Daoy (cell line): ENCODE measurements around the gene PIWIL4. TPM values are rescaled to one million over a fixed set of nuclear protein-coding genes. Genes with fewer than 3 reads are reported as not detected.
"Not testable (repeated sequence)": the region's sequence is repeated elsewhere in the genome, so short reads cannot be mapped to it uniquely, and the experiment has no call there.

Source experiments
- DNase-seq: peaks from one replicate; pipeline ENCODE4 v3.0.0-alpha.2; 2015; ENCODE audit warnings: low read depth
- total RNA-seq: library from RNA; depleted of rRNA; stranded (reverse); fragments of >200 nt; shearing (Covaris generic); gene quantifications from 2 replicates; pipeline ENCODE4 v1.2.3, GENCODE V29; 2014

PIWIL4 gene
- total RNA-seq, 1 experiment from 2014 or later: 0.74 TPM

DNA sequence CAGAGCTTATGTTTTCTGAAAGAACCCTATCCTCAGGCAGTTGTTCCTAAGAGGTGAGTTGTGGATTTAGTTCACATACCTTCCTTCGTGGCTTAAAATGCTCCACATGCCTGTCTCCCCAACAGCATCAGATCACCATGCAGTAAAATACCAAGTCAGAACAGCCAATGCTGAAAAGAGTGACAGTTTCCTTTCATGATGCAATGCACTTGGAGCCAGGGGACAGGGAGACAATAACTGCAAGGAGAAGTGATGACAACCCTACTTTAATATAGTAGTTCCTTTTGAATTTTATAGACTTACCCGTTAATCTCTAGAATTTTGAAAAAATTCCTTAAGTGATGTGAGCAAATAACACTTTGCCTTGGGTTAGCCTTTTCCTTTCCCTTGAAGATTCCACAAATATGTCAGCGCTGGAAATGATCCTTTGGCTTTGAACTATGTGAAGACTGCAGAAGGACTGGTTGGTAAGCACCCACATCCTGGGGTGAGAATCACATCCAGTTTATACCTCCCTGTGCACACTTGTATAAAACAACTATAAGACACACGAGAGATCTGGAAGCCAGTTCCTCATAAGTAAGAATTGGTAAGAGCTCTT lies 71.2 kb downstream of the PIWIL4 start:
- DNase-seq: no peak

DNA sequence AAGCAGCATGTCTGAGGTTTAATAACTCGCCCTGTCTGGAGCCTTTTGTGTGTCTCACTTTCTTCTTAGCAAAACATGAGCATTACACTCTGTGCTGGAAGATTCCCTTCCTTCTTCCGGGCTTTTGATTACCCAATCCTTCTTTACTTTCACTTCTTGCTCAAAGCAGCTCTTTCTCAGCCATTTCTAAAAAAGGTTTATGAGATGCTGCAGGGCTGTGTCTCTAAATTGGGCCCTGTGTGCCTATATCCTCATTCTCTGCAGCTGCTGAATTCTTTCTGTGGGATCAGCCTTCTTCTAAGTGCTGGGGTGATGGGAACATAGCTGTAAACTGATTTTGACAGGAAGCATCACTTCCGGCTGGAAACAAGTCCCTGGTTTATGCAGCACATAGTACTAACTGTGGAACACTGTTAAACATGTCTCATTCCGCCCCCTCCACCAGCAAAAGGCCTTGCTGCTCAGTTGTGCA lies 71.8 kb downstream of the PIWIL4 start:
- no peak for DNase-seq

DNA sequence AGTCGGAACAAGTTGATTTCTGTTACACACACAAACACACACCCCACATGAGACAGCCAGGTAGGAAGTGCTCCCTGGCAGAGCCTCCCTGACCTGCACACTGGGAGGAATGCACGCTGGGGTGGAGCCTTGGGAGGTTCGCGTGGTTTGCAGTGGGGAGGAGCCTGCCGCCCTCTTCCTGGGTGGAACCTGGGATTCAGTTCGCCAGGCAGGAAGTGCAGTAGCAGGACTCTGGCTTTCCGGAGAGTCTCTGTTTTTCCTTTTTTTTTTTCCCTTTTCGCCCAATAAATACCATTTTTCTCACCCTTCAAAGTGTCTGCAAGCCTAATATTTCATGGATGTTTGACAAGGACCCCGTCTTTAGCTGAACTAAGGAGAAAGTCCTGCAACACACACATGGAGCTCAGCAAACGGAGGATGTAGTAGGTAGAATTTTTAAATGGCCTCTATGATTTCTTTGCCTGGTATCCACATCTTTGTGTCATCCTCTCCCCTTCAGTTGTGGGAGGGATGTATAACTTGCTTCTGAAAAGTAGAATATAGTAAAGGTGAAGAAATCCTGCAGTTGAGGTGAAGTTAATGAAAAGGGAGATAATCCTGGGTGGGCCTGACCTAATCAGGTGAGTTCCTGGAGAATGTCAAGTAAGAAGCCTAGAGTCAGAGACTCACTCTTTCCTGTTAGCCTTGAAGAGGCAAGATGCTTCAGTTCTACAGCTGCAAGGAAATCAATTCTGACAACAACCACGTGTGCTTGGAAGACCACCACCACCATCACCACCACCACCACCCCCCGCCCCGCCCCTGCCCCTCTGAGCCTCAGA lies 72.9 kb downstream of the PIWIL4 start:
- DNase-seq: no peak

DNA sequence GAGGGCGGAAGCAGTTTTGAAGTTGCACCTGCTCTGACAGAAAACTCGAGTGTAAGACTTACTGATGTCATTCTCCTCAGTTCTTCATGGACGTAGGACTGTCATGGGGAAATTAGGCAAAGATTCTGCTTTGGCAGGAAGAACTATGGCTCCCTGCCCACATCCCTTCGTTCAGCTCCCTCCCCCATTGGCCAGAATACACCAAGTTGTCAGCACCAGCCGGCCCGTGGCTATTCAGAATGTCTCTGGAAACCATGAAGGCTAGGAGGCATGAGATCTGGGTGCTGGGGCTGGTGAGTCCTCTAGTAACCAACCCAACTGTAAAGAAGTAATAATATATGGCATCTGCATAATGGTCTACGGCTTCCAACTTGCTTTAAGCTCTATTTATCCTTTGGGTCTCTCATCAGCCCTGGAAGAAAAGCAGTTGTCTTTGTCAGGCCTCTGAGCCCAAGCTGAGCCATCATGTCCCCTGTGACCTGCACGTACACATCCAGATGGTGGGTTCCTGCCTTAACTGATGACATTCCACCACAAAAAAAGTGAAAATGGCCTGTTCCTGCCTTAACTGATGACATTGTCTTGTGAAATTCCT lies 74.1 kb downstream of the PIWIL4 start:
- no peak for DNase-seq

DNA sequence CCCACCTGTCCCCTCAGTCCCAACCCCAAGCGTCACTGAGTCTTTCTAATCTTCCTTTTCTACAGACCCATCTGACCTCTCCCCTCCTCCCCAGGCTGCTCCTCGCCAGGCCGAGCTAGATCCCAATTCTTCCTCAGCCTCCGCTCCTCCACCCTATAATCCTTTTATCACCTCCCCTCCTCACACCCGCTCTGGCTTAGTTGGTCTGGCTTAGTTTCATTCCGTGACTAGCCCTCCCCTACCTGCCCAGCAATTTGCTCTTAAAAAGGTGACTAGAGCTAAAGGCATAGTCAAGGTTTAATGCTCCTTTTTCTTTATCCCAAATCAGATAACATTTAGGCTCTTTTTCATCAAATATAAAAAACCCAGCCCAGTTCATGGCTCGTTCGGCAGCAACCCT lies 76.0 kb downstream of the PIWIL4 start:
- DNase-seq: not testable (repeated sequence)

DNA sequence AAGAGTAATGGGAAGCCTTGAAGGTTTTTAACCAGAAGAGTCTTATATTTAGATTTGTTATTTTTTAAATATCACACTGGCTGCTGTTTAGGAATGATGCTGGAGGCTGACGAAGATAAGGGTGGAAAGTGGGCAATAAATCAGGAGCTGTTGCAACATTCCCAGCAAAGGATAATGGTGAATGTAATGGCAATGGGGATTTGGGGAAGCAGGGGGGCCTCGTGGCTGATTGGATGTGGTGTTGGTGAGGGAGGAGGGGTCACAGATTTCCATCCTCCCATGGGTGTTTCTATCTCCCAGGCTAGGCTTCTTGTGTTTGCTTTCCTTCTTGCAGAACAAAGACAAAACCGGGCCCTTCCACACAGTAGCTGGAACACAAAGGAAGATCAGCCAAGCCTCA lies 80.8 kb downstream of the PIWIL4 start:
- no peak for DNase-seq

DNA sequence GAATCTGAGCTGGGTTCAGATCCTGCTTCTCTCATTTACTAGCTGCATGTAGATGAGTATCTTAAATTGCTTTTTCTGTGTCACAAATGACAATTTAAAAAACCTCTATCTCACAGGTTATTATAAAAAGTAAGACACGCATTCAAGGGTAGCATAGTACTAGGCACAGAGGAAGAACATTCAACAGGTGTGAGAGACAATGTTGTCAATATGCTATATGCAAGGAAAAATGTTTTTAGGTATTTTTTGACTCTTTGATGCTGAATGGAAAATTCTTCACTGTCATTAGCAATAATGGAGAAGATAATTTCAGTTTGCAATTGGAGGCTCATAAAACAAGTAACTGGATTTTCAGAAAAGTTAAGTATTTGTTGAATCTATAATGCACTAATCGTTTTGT lies 81.6 kb downstream of the PIWIL4 start:
- DNase-seq: no peak

DNA sequence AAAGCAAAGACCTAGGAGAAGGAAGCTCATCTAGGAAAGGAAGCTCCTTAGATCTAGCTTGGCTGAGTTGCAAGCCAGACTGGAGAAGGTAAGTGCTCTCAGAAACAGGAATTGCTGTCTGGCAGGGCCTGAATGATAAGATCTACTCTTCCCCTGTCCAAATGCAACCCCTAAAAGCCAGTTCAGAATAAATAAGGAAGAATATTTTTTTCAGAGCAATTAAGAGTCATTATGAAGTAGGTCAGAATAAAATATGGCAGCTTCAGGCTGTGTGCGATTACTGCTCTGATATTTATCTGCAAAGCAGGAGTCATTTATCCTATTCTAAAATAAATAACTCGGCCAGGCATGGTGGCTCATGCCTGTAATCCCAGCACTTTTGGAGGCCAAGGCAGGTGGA lies 82.1 kb downstream of the PIWIL4 start:
- no peak for DNase-seq

DNA sequence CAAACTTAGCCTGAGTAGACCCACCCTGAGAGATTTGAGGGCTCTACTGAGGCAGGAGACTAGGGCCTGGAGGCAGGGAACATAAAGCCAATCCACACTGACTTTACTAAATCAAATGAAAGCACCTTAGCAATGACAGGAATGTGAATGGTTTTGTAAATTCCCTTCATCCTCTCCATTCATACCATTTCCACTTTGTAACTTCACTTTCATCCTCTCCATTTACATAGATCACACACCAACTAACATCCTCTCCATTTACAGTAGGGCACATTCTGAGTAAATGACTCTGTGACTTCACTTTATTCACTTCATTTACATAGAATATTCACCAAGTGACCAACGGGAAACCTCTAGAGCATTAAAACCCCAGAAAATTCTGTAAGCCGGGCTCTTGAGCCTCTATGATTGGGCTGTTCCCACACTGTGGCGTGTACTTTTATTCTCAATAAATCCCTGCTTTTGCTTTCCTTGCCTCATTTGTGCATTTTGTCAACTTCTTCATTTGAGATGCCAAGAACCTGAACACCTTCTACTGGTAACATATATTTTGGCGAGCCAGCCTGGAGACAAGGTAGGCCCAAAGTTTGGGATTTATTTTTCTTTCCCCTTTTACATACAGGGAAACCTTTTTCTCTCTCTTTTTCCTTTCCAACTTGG lies 82.9 kb downstream of the PIWIL4 start:
- DNase-seq: no peak

DNA sequence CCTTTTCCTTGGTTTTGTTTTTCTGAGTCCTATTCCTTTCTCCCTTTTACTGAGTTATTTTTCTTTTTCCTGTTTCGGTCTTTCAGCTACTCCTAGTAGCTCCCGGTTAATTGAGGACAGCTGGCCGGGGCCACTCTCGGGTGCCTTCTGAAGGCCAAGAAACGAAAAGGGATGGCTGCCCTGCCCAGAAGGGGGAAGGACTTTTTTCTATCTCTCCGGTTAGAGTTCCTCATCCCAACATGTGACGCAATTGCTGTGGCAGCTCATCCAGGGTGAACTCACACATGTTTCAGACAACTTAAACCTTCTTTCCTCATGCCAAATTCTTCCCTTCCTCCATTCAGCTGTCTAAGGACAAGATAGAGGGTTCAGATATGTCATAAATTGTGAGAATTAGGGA lies 83.6 kb downstream of the PIWIL4 start:
- DNase-seq: no peak

DNA sequence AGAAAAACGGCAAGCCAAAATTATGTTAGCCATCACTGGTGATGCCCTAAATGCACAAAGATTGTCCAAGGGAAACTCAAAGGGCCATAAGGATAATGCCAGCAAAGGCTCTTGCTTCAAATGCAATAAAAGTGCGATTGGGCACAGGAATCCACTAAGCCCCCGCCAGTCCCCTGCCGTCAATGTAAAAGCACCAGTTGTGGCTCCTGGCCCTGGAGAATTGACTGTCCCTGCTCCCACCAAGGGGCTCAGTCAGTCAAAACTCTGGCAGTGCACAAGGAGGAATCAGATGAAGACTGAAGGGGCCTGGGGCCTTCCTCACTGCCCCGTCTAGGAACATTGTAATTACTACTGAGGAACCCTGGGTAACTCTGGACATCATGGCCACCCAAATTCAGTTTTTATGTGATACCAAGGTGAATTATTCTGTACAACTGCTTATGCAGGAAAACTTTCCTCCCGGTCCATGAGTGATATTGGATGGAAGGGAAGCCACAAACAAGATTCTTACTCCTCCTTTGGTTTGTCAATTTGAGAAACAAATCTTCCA lies 85.6 kb downstream of the PIWIL4 start:
- DNase-seq: no peak

DNA sequence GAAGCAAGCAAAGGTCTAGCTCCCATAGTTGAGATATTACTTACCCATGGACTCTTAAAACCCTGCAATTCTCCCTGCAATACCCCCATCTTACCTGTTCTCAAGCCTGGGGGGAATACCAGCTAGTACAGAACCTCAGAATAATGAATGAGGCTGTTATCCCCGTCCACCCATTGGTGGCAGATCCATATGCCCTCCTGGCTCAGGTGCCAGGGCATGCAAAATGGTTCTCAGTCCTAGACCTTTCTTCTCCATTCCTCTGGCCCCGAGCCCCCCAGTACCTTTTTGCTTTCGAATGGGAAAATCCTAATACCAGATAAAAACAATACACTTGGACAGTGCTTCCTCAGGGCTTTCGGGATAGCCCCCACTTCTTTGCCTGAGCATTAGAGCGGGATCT lies 86.4 kb downstream of the PIWIL4 start:
- DNase-seq: no peak

DNA sequence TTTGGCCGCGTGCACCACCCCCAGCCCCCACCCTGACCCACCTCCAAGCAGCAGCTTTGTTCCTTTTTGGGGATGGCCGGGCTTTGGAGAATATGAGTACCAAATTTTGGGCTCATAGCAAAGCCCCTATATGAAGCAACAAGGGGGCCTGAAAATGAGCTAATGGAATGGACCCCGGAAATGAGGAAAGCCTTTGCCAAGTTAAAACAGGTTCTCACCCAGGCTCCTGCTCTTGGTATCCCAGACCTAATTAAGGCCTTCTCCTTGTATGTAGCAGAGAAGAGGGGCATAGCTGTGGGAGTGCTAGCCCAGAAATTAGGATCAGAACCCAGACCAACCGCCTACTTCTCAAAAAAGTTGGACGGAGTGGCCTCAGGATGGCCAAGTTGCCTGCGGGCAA lies 87.0 kb downstream of the PIWIL4 start:
- DNase-seq: no peak

DNA sequence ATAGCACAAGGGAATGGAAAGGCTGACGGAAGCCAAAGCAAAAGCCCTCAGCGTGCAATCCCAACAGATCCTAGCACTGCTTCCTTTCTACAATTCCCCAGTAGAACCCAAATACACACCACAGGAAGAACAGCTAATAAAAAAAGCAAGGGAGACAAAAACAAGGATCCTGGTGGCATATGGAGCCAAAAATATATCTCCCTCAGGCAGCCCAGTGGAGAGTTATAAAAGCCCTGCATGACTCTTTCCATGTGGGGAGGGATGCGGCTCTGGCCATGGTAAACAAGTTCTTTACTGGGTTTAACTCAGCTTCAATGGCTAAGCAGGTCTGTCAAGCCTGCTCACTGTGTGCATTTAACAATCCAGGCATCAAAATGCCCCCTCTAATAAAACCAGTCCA lies 88.1 kb downstream of the PIWIL4 start:
- DNase-seq: no peak

DNA sequence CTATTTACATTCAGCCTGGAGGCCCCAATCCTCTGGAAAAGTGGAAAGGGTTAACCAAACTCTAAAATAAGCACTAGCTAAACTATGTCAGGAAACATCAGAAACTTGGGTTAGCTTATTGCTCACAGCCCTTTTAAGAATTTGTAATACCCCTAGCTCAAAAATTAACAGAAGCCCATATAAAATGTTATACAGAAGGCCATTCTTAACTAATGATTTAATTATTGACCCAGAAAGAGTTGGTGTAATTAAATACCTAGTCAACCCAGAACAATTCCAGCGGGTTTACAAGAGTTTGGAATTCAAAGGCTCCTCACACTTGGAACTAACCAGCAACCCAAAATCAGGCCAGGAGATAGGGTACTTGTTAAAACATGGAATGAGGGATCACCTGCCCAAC lies 88.8 kb downstream of the PIWIL4 start:
- DNase-seq: no peak

DNA sequence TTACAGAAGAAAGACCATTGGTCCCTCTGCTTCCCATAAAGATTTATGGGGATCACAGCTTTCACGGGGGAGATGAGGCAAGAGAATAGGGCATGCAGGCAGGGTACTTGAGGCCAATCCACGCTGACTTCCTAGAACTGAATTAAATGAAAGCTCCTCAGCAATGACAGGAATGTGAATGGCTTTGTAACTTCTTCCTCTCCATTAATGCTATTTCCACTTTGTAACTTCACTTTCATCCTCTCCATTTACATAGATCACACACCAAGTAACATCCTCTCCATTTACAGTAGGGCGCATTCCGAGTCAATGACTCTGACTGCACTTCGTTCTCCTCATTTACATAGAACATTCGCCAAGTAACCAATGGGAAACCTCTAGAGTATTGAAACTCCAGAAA lies 89.8 kb downstream of the PIWIL4 start:
- DNase-seq: no peak

DNA sequence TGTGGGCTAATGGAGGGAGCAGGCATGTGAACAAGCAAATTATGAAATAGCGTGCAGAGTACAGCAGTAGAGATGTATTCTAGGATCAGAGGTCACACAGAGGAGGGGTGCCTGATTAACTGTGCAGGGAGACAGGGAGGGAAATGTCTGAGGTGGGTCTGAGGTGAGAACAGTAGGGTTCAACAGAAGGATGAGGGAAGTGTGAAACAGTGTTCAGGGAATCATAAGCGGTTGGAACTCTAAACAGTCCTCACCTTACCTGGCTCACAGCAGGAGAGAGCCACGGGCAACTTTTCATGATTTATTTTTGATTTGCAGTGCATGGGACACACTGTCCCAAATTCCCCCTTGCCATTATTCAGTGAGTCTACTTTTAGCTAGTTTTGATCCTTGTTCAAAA lies 90.5 kb downstream of the PIWIL4 start:
- no peak for DNase-seq

DNA sequence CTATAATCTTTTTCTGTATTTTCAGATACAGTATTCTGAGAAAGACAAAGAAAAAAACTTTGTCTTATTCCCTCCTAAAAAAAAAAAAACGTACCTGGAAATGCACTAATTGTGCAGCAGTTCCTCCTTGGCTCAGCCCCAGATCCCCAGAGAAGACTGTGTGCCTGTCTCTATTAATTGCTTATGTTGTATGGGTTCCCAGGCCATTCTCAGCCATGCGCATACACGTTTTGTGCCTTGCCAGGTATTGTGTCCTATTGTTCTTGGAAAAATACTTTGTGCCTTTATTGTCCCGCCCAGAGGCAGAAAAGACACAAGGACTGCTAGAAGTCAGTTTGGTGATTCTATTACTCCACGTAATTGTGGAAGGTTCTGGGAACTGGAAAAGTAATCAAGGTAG lies 91.2 kb downstream of the PIWIL4 start:
- DNase-seq: no peak

DNA sequence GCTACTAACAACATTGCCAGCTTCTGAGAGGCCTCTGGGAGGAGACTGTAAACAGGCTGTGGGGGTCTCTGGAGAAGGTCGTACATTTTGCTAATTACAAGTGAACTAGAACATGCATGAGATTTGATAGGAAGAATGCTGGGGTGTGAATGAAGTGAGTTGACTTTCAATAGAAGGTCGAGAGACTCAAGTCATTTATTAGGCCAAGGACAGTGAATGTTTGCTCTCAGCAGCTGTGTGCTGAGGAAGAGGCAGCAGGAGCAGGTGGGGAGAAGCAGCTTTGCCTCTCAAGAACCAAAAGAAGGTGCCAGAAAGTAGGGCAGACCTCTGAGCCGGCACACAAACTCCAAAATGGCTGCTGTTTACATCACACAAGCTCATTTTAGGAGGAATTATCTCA lies 91.7 kb downstream of the PIWIL4 start:
- no peak for DNase-seq

DNA sequence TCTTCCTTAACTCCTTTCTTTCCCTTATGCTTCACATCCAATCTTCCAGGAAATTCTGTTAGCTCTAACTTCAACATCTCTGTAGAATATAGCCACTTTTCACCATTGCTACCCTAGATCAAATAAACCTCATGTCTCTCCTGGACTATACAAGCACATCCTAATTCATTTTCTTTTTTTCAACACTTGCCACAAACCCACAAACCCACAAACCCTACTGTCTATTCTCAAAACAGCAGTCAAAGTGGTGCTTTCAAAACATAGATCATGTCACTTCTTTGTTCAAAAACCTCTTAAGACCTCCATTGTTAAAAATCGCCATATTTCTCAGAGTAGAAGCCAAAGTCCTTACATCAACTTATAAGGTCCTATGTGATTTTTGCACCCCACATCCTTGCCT lies 94.3 kb downstream of the PIWIL4 start:
- no peak for DNase-seq

DNA sequence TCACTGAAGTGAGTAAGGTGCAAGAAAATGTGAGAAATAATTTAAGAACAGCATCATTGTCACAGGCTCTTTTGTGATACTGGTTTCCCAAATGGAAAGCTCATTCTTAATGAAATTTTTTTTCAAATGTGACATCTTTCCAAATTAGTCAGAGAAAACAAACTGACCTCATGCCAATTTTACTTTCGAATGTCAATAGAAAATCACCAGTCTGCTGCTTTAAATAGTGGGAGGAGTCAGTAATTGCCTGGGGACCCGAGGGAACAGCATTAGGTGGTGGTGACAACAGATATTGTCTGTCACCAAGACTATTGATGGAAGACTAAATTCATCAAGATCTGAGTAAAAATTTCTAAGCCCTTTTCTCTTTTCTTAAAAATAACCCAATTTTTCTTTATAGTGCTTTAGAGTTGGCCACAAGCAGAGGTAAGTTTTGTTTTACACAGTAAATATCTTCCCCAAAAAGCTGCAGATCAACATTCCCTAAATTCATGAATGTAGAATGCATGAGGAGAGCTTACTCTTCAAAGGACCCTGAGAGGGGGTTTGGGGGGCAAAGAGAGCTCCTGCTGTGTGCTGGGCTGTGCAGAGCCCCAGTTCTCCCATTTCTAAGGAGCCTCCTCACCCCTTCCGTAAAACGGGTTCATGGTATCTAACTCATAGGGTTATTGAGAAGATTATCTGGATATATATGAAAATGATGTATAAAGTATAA lies 95.1 kb downstream of the PIWIL4 start:
- no peak for DNase-seq
